CD1c-positive myeloid dendritic cell (primary cell): ENCODE results near the gene ADARB2.

Experiments
- DNase-seq: peaks from one replicate; pipeline ENCODE4 v3.0.0-alpha.2; 2016; ENCODE audit errors: extremely low spot score

The ADARB2 gene

DNA sequence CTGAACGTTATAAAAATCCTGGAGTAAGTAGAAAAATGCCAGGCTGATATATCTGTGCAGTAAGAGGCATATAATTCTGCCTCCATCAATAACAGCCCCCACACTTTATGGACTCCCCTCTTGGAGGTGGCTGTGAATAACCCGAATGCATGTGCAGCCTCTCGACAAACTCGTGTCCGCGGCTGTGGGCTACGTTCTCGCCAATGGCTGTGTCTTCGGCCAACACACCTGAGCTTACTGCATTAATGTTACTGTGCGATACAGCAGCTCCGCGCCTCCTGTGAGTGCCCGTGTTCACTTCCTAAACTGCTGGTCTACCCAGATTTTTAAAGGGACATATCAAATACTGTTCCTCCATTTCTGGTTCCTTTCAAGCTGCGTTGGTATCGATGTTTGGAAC is 209.4 kb downstream of the ADARB2 start:
- no peak for DNase-seq

DNA sequence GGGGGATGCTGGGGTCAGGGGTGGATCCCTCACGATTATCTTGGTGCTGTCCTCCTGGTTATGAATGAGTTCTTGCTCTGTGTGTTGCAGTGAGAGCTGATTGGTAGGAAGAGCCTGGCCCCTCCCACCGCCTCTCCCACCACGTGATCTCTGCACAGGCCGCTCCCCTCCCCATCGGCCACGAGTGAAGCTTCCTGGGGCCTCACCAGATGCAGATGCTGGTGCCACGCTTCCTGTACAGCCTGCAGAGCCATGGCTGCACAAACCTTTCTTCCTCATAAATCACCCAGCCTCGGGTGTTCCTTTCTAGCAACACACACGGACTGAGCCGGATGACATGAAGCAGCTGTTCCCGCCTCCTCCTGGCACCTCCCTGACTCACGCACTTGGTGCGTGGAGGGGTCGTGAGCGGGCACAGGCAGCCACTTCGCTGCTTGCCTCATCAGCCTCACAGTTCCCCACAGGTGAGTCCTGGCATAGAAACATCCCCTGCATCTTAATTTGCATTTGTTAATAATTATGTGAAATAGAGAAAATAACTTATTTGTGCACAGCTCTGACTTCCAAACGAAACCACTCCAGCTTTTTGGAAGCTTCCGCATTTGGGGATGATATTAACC is 210.8 kb downstream of the ADARB2 start:
- DNase-seq = no peak

DNA sequence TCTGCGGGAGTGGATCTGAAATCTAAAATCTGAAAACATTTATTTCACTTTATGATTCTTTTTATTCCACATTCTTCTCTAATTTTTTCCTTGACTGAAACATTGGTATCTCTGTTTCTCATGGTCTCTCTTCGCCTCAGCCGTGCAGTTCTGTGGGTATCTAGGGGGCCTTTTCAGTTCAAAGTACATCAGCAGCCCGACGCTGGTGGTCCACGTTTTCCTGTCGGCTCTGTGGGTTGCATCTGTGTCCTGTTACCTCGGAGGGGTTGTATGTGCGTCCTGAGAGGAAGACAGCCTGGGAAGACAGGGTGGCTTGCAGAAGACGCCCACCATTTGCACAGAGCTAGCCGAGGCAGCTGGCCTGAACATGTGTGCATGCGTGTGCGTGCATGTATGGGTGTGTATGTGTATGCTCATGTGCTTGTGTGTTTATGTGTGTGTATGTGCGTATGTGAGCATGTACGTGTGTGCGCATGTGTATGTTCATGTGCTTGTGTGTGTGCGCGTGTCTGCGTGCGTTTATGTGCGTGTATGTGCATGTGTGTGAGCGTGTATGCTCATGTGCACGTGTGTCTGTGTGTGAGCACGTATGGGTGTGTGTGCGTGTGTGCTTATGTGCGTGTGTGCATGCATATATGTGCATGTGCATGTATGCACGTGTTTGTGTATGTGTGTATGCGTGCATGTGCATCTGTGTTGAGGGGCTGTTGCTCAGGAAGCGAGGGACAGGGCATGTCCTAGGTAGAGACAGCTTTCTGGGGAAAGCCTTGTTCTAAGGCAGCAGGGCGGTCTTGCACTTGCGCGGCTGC is 211.8 kb downstream of the ADARB2 start:
- DNase-seq = no peak

DNA sequence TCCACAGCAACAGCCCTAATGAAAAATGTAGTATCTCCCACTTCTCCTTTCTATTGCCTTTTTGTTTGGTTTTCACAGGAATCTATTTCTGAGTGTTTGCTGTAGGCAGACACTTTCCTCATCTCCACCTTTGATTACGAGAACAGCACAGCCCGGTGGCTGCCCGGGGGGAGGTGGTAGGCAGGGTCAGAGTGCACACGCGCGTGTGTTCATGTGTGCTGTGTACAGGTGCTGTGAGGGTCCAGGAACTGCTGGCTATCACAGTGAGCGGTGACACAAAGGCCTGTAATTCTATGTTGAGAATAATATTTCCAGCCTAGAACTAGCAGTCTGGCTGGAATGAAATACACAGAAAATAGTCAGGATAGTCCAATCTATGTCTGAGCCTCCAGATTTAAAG is 212.8 kb downstream of the ADARB2 start:
- no peak for DNase-seq

DNA sequence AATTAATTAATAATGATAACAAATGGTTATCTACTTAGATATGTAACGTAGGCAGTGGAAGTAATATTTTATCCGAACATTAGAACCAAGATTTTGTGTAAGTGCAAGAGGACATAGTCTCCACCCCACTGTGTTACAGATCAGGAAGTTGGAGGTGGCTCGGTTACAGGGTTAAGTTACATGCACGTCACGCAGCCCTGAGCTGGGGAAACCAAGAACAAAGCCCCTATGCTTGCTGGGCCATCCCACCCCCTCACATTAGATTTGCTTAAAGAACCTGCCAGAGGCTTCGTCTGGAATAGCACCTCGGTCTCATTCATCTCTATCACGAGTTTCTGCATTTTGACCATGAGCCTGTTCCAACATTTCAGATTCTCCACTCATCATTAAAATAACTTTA is 214.1 kb downstream of the ADARB2 start:
- no peak for DNase-seq

DNA sequence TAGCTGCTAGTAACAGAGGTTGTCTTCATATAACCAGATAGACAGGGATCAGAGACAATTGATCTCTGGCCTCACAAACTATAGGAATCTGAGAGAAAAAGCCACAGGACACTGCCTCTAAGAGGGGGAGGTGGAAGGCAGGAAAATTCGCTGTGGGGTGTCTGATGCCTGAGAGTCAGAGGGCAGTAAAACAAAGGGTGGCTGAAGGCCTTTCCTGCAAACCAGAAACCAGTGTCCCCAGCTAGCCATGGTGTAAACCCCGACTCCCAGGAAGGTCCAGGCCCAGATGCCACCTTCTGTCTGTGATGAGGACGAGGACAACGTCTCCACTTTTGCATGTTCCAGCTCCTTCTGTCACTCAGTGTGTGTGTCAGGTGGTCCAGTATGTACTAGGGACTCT is 215.1 kb downstream of the ADARB2 start:
- DNase-seq = no peak

DNA sequence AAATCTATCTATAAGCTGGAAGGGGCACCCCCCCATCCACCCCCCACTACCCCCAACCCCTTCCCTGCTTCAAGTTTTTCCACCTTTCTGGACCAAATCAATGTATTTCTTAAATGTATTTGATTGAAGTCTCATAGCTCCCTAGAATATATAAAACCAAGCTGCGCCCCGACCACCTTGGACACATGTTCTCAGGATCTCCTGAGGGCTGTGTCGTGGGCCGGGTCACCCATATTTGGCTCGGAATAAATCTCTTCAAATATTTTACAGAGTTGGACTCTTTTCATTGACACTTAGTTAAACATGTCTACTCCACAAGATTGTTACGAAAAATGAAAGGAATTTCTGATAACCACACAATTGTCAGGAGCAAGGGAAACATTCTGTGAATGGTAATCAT is 215.6 kb downstream of the ADARB2 start:
- no peak for DNase-seq

DNA sequence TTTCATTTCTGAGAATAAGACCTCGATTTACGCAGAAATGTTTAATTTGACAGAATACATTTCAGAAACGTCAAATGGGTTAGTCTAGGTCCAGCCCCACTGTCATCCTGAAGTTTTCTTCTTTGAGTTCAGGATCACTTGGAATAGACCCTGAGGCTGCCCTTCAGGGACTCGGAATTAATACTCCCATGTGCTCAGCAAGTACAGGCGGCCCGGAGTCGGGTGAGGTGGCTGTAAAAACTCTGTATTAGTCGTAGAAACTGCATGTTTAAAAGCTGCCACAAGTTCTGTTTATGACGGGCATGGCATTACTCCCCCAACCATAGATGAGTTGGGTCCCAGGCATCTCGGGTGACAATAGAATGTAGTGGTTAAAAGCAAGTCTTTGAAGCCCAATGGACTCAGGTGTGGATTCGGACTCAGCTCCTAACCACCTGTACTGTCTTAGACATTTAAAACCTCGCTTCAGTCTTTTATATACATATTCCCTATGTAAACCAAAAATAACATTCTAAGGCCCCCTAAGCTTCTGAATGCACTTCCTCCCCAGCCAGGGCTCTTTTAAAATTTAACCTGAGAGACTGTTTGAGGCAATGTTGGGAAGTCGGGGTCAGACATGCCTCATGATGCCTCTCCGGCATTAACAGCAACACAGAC is 216.3 kb downstream of the ADARB2 start:
- DNase-seq = no peak

DNA sequence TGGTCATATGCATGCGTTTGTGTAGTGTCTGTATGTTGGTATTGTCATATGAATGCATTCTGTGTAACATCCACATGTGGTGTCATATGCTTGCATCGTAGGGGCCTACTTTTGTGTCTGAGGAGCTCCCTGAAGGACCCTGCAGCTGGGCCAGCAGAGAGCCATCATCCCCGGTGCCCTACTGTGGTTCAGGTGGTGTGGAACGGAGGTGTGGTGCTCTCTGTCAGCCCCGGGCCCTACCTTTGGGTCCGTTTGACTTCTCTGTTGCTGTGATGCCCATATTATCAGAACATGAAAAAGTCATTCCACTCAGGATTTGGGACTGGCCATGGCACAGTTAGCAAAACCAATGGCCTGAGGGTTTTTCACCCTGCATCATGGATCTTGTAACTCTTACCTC is 217.9 kb downstream of the ADARB2 start:
- DNase-seq = no peak

DNA sequence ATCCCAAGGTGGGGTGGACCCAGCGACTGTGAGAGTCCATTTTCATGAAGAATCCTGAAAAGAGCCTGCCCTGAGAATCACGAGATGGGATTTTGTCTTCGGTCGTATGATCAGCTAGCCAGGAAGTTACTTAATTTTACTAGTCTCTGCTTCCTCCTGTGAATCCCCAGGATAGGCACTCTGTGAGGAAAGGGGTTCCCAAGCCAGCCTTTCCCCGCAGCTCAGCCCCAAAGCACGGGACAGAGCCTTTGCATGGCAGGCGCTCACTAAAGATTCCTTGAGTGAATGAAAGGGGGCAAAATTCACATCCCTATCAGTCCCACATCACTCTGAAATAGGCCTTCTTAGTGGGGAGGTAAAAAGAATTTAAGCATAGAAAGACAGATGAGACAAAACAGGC is 219.6 kb downstream of the ADARB2 start:
- no peak for DNase-seq

DNA sequence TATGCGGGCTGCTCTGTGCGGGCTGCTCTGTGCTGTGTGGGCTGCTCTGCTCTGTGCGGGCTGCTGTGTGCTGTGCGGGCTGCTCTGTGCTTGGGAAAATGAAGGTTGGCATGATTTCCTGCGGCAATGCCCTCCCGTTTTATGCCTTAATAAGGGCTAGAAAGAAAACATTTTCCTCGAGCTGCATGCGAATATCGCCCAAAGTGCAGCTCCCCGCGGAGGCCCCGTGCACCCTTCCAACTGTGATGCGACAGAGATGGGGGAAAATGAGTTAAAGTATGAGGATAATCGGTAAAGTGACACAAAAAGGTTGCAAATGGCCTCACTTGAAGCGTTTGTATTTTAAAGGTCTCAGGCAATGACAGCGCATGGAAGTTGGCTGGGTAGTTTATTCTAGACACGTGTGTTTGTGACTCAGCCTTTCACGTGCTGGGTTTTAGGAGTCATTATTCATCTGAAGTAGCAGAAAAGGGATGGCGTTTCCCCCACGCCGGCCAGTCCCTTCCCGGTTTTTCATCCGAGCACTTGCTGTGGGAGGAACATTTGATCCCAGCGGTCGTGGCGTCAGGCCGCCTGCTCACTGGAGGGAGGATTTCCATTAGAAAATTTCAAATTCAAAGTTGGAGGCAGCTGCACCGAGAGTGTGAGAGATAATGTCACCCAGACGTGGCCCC is 220.7 kb downstream of the ADARB2 start:
- no peak for DNase-seq

DNA sequence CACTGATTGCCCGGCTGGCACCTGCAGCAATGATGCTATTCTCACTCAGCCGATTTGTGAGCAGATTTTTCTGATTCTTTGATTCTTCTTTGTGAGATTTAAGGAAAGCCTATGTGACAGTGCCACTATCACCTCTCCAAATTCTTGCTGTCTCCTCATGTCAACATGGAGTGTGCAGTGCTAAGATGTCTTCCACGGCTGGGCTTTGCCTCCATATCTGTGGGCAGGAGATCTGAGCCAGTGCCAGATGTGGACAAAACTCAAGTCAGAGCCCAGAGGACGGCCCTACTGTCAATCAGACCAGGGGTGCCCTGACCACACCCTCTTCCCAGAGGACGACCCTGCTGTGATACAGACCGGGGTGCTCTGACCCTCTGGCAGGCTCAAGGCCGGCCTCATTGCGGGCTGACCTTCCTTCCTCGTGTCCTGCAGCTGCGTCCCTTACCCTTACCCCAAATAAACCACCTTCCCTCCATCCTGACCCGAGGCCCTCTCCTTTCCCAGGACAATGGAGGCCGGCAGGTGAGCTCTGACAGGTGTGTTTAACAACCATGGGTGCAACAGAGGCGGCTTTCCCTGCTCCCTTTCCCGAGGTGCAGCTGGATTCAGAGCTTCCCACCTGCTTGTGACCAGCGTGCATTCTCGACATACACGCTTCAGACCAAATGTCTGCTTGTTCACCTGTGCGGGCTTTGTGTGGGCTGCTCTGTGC is 221.4 kb downstream of the ADARB2 start:
- no peak for DNase-seq

DNA sequence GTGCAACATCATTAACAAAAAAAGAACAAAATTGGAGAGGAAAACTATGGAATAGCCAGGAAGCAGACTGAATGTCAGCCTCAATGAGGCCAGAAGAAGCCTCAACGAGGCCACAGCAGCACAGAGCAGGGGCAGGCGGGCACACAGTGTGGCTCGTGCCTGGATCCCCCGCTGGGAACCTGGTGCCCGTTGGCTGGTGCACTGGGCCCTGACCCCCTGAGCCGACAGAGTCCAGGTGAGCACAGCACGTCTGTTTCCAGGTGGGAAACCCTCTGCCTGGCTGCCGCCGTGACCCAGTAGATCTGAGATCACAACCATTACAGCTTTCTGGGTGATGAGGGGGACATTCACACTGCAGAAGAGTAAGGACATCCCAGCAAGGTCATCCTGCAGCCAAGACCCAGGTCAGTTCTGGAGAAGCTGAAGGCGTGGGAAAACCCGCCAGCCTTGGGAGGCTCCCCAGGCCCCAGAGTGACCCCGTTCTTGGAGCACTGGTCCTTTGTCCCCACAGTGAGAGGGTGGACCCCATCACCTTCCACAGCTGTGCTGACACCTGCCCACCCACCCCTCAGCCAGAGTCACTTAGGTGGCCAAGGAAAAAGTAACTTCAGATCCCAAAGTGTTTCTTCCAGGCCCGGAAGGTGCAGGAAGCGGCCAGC is 222.1 kb downstream of the ADARB2 start:
- DNase-seq = no peak

DNA sequence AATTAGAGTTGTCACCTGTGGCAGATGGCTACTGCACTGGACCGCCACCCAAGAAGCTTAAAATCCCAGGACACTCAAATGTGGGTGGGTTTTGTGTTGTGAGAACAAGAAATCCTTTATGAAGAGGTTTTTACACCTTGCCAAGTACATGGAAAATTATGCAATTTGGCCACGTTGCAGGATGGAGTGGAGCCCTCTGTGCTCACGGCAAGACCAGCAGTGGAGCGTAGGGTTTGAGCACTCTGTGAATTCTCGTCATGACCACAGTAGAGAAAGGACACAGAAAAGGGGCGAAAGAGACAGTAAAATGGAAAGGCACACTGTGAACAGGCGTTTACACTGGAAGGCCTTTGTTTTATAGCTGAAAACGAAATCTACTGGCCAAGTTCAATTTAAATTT is 222.6 kb downstream of the ADARB2 start:
- DNase-seq = no peak

DNA sequence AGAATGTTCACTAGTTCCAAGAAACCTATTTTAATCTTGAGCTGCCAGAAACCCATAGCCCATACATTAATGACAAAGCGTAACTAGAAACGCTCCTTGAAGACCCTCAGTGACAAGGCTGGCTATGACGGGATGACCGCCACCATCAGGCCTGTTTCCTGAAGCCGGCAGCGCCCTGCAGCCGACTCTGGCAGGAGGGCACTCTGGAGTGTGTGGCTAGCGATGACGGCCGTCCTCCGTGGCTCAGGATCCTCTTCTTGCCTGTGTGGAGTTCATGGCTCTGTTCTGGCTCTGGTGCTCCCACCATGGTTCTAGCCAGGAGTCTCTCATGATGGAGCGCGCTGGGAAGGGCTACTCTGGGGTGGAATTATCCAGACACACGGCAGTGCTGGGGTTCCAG is 224.1 kb downstream of the ADARB2 start:
- DNase-seq = no peak

DNA sequence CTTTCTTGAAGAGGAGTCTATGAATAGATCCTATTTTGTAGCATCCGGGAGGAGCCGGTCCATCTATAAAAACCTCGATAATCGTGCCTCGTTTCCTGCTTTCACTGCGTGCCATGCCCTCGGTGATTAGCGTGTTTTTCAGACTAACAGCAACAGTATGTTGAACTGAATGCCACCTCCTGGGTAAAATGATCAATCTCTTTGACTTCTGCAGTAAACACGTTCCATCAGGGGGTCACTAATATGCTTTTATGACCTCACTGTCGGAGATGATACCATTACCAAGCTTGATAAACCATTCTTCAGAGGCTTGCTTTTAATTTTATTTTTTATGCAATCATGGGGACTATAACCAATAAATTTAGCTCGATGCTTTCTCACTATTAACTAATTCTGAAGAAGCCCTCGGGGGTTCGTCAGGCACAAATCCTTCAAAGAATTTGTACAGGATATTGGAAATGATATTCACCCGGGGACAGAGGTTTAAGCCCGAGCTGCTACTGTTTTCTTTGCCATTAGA is 228.3 kb downstream of the ADARB2 start:
- no peak for DNase-seq

DNA sequence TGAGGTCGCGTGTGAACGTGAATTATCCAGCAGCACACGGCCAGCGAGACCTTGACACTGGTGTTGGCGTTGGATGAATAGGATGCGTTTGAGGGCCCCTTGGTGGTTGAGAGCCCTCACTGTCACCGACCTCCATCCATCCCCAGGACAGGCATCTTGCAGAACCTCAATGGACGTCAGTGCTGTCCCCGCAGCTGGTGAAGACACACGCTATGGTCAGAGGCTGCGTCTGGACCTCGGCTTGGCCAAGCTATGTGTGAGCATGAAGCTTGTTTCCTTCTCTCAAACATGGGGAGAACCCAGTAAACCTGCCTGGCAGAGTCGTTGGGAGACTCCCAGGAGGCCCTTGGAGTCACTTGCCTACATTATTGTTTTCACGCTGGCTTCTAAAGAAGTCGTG is 229.2 kb downstream of the ADARB2 start:
- no peak for DNase-seq

DNA sequence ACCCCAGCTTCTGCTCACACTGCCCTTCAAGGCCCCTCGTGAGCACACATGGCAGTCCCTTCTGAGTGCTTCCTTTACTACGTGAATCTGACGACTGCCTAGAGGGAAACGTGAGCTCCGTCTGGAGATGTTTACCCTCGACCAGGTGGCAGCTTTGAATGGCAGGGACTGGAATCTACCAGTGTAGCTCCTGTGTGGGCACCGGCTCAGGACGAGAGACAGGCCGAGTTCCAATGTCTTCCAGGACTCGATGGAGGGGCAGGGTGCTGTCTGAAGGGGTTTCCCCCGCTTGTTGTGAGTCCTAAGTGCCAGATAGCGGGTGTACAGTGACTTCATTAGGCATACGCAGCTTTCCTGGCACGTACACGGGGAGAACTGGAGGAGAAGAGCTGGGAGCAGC is 229.9 kb downstream of the ADARB2 start:
- no peak for DNase-seq

DNA sequence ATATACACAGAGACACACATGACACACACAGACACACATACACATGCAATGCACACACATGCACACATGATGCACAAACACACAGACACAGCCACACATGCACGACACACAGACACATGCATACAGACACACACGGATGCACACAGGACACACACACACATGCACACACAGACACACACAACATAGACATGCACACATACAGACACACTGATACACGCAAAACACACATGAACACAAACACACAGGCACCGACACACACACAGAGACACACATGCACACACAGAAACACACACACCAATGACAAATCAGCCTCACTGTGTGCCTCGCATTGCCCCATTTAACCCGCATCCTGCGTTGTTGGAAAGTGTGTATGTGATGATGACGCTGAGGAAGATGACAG is 232.4 kb downstream of the ADARB2 start:
- DNase-seq = no peak

DNA sequence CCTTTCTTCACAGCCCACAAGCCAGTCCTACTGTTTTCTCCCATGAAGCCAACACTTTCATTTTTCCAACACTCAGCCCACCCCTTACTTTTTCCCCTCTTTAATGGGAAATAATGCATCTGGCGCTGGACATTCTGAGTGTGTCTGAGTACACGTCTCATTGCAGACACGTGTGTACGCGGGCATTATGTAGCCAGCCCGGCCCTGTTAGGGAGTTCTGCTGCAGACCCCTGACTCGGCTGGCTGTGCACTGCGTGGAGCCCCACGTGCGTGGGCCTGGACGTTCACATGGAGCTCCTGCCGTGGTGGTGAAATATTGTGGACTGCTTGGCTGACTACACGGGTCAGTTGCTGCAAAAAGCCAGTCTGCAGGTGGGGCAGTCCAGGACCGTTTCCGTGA is 233.0 kb downstream of the ADARB2 start:
- no peak for DNase-seq

DNA sequence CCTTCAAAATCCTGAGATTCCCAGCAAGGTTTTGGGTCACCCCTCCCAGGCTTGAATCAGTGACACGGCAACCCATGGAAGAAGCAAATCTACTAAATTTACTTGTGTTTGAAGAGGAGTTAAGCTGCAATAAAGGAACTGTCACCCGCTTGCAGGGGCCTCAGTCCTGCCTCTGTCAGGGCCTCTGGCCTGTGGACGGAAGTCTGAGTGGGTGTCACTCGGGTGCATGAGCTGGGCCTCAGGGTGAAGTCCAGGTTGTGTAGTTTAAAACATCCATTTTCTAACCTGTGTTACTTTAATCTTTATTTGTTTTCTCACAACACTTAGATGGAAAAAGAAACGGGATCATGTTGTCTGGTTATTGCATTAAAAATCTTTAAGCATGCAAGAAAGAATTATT is 234.9 kb downstream of the ADARB2 start:
- DNase-seq = no peak
